Hepatocyte (in vitro differentiated cells): ENCODE measurements around the gene MSI2.

Experiments used
- EZH2 ChIP-seq: fragments of 200-600 bp; sonication (generic); IDR thresholded peaks from 2 replicates; pipeline ENCODE4 v1.6.1; 2016; ENCODE audit warnings: antibody characterized with exemption, mild to moderate bottlenecking, borderline replicate concordance
- EZH2phosphoT487 ChIP-seq: fragments of 200-600 bp; sonication (generic); IDR thresholded peaks from one replicate; pipeline ENCODE4 v1.6.1; 2018; ENCODE audit warnings: antibody characterized with exemption, mild to moderate bottlenecking, low read depth, moderate library complexity; ENCODE audit not compliant: unreplicated experiment, severe bottlenecking
- TF ChIP-seq, protein P1 (sequence below): fragments of 200-600 bp; sonication (generic); IDR thresholded peaks from 2 replicates; pipeline ENCODE4 v1.5.1; 2016; ENCODE audit warnings: antibody characterized with exemption, mild to moderate bottlenecking; ENCODE audit not compliant: poor library complexity

- TF ChIP-seq, protein P1, sequence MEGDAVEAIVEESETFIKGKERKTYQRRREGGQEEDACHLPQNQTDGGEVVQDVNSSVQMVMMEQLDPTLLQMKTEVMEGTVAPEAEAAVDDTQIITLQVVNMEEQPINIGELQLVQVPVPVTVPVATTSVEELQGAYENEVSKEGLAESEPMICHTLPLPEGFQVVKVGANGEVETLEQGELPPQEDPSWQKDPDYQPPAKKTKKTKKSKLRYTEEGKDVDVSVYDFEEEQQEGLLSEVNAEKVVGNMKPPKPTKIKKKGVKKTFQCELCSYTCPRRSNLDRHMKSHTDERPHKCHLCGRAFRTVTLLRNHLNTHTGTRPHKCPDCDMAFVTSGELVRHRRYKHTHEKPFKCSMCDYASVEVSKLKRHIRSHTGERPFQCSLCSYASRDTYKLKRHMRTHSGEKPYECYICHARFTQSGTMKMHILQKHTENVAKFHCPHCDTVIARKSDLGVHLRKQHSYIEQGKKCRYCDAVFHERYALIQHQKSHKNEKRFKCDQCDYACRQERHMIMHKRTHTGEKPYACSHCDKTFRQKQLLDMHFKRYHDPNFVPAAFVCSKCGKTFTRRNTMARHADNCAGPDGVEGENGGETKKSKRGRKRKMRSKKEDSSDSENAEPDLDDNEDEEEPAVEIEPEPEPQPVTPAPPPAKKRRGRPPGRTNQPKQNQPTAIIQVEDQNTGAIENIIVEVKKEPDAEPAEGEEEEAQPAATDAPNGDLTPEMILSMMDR, result no peak
- TF ChIP-seq EZH2phosphoT487 (no peak), EZH2 (no peak)
Observed at GRCh38 chr17:57393368-57393767, 137.0 kb downstream of the MSI2 start.
